Mesenchymal stem cell (in vitro differentiated cells and primary cell): ENCODE measurements around the gene GFOD2.
A peak's percentile ranks its signal among the peaks of the same experiment; 100 is the strongest.

Experiments used
- DNase-seq: peaks from one replicate; pipeline ENCODE4 v3.0.0-alpha.2; 2013
- H2AFZ ChIP-seq: one replicate; pipeline ENCODE4 v1.6.1; 2013; ENCODE audit warnings: low read depth, mild to moderate bottlenecking, control low read depth, inconsistent platforms, low read length, moderate library complexity
- H2AK5ac ChIP-seq: 2 replicates; pipeline ENCODE4 v1.6.1; 2013; ENCODE audit warnings: low read length, moderate library complexity, mild to moderate bottlenecking, inconsistent platforms; ENCODE audit not compliant: severe bottlenecking
- H2BK120ac ChIP-seq: one replicate; pipeline ENCODE4 v1.6.1; 2013; ENCODE audit warnings: low read depth, mild to moderate bottlenecking, inconsistent platforms, low read length, moderate library complexity
- H2BK12ac ChIP-seq, 2 experiments: one replicate each; pipeline ENCODE4 v1.6.1; 2013; ENCODE audit warnings: inconsistent platforms in 2 of 2, low read length in 2 of 2, mild to moderate bottlenecking in 2 of 2, moderate library complexity in 2 of 2, control low read depth in 1 of 2
- H2BK15ac ChIP-seq: one replicate; pipeline ENCODE4 v1.6.1; 2013; ENCODE audit warnings: mild to moderate bottlenecking, low read depth, inconsistent platforms; ENCODE audit not compliant: poor library complexity, severe bottlenecking
- H2BK5ac ChIP-seq: 2 replicates; pipeline ENCODE4 v1.6.1; 2013; ENCODE audit warnings: low read depth, mild to moderate bottlenecking, low read length, control low read depth, inconsistent platforms; ENCODE audit not compliant: poor library complexity, severe bottlenecking
- H3K14ac ChIP-seq, 2 experiments: one replicate each; pipeline ENCODE4 v1.6.1; 2013; ENCODE audit warnings: inconsistent platforms in 2 of 2, low read length in 2 of 2, control low read depth in 1 of 2, mild to moderate bottlenecking in 1 of 2, moderate library complexity in 1 of 2
- H3K18ac ChIP-seq, 2 experiments: one replicate each; pipeline ENCODE4 v1.6.1; 2013; ENCODE audit warnings: inconsistent platforms in 2 of 2, low read length in 2 of 2, control low read depth in 1 of 2, low read depth in 1 of 2, mild to moderate bottlenecking in 1 of 2
- H3K23ac ChIP-seq, 2 experiments: one replicate each; pipeline ENCODE4 v1.6.1; 2013; ENCODE audit warnings: inconsistent platforms in 2 of 2, low read length in 2 of 2, mild to moderate bottlenecking in 2 of 2, moderate library complexity in 2 of 2, control low read depth in 1 of 2
- H3K27ac ChIP-seq: 2 replicates; pipeline ENCODE4 v1.5.1; 2013; ENCODE audit warnings: mild to moderate bottlenecking, moderate library complexity, low read length, control low read depth, inconsistent platforms; ENCODE audit not compliant: poor library complexity, severe bottlenecking
- H3K27me3 ChIP-seq, 2 experiments: 2 replicates each; pipeline versions ENCODE4 v1.6.1 to v1.7.0; 2013; ENCODE audit warnings: low read length in 2 of 2, mild to moderate bottlenecking in 2 of 2, moderate library complexity in 2 of 2, control low read depth in 1 of 2, inconsistent platforms in 1 of 2; ENCODE audit not compliant: control insufficient read depth in 1 of 2, insufficient read depth in 1 of 2
- H3K36me3 ChIP-seq, 2 experiments: 2 replicates each; pipeline versions ENCODE4 v1.6.1 to v1.7.0; 2013; ENCODE audit warnings: low read length in 2 of 2, control low read depth in 1 of 2, inconsistent platforms in 1 of 2, low read depth in 1 of 2, mild to moderate bottlenecking in 1 of 2; ENCODE audit not compliant: insufficient read depth in 2 of 2, control insufficient read depth in 1 of 2
- H3K4ac ChIP-seq, 2 experiments: one replicate each; pipeline ENCODE4 v1.6.1; 2013; ENCODE audit warnings: inconsistent platforms in 2 of 2, low read length in 2 of 2, mild to moderate bottlenecking in 2 of 2, moderate library complexity in 2 of 2, control low read depth in 1 of 2, low read depth in 1 of 2
- H3K4me1 ChIP-seq: 2 replicates; pipeline ENCODE4 v1.6.1; 2013; ENCODE audit warnings: low read depth, low read length, control low read depth; ENCODE audit not compliant: control insufficient read depth, insufficient read depth
- H3K4me2 ChIP-seq: 2 replicates; pipeline ENCODE4 v1.6.1; 2013; ENCODE audit warnings: low read length, mild to moderate bottlenecking, inconsistent platforms; ENCODE audit not compliant: poor library complexity, severe bottlenecking
- H3K4me3 ChIP-seq, 2 experiments: 2 replicates each; pipeline versions ENCODE4 v1.5.1 to v1.7.0; 2013; ENCODE audit warnings: low read length in 2 of 2, mild to moderate bottlenecking in 2 of 2, control low read depth in 1 of 2, low read depth in 1 of 2; ENCODE audit not compliant: insufficient read depth in 1 of 2
- H3K79me1 ChIP-seq: replicated peaks from 2 replicates; pipeline ENCODE4 v1.6.1; 2013; ENCODE audit warnings: mild to moderate bottlenecking, control low read depth, low read length, inconsistent platforms; ENCODE audit not compliant: poor library complexity, severe bottlenecking
- H3K9ac ChIP-seq: 2 replicates; pipeline ENCODE4 v1.7.0; 2013; ENCODE audit warnings: mild to moderate bottlenecking, low read length, moderate library complexity
- H3K9me3 ChIP-seq: 2 replicates; pipeline ENCODE4 v1.7.0; 2013; ENCODE audit warnings: mild to moderate bottlenecking, low read length; ENCODE audit not compliant: control insufficient read depth
- H4K8ac ChIP-seq: one replicate; pipeline ENCODE4 v1.6.1; 2013; ENCODE audit warnings: inconsistent platforms, mild to moderate bottlenecking, low read length, moderate library complexity
- H4K91ac ChIP-seq: one replicate; pipeline ENCODE4 v1.6.1; 2013; ENCODE audit warnings: mild to moderate bottlenecking, low read length, inconsistent platforms
- WGBS: methylation state at CpG from one replicate; pipeline ENCODE4 v1.1.7; 2013; ENCODE audit warnings: mixed read lengths; 5-methylcytosine and 5-hydroxymethylcytosine counted together

GFOD2 gene

GRCh38 chr16:67713647-67714273 is 5.4 kb downstream of the GFOD2 start:
- H3K79me1 ChIP-seq, result peaks cover 18% of the 10 kb centered on the region
- H2BK12ac ChIP-seq, result no peak overlapping the region
- no peak overlapping the region for H2AK5ac ChIP-seq
- no peak overlapping the region for H3K14ac ChIP-seq
- no peak overlapping the region for H3K4me3 ChIP-seq
- H3K23ac ChIP-seq, result no peak overlapping the region
- H4K91ac ChIP-seq, result no peak overlapping the region
- no peak overlapping the region for H3K4me2 ChIP-seq
- WGBS, result 89% methylated on average over 5 of the region's 5 CpGs
- H3K4me1 ChIP-seq, result peaks cover 2% of the 10 kb centered on the region
- H2BK5ac ChIP-seq, result no peak overlapping the region
- H3K27me3 ChIP-seq, result no peaks in the 10 kb centered on the region
- no peak overlapping the region for H3K27ac ChIP-seq
- no peak overlapping the region for H4K8ac ChIP-seq
- no peak overlapping the region for H3K4ac ChIP-seq
- no peak overlapping the region for H2AFZ ChIP-seq
- H3K18ac ChIP-seq, result no peak overlapping the region
- H2BK15ac ChIP-seq, result no peak overlapping the region
- no peaks in the 10 kb centered on the region for H3K9me3 ChIP-seq
- no peak overlapping the region for H3K9ac ChIP-seq
- no peak for DNase-seq
- H2BK120ac ChIP-seq, result no peak overlapping the region
- H3K36me3 ChIP-seq, result peaks cover 0 to 7% of the 10 kb centered on the region in 2 experiments

GRCh38 chr16:67710607-67711006 is 8.5 kb downstream of the GFOD2 start:
- Histone ChIP-seq H4K8ac (no peak overlapping the region), H3K9me3 (no peaks in the 10 kb centered on the region), H3K79me1 (peaks cover 19% of the 10 kb centered on the region), H2AFZ (no peak overlapping the region), H3K4ac (no peak overlapping the region), H3K14ac (no peak overlapping the region), H4K91ac (no peak overlapping the region), H3K18ac (no peak overlapping the region), H3K4me1 (no peaks in the 10 kb centered on the region), H3K4me3 (no peak overlapping the region), H3K4me2 (no peak overlapping the region), H3K9ac (no peak overlapping the region), H2BK12ac (no peak overlapping the region), H3K36me3 (no peaks in the 10 kb centered on the region), H3K27me3 (no peaks in the 10 kb centered on the region), H3K23ac (no peak overlapping the region), H2BK120ac (no peak overlapping the region), H2AK5ac (no peak overlapping the region), H3K27ac (no peak overlapping the region), H2BK5ac (no peak overlapping the region), H2BK15ac (no peak overlapping the region)
- DNase-seq, result no peak
- 89% methylated on average over 6 of the region's 6 CpGs for WGBS

GRCh38 chr16:67709050-67709449 is 10.1 kb downstream of the GFOD2 start:
- H2AFZ ChIP-seq, result no peak overlapping the region
- WGBS, result 100% methylated on average over 1 of the region's 1 CpG

GRCh38 chr16:67708368-67708771 is 10.7 kb downstream of the GFOD2 start:
- Histone ChIP-seq H3K4me1 (no peaks in the 10 kb centered on the region), H2BK120ac (no peak overlapping the region), H2BK5ac (no peak overlapping the region), H3K27me3 (no peaks in the 10 kb centered on the region), H3K36me3 (peaks cover 0 to 4% of the 10 kb centered on the region in 2 experiments), H4K91ac (no peak overlapping the region), H3K4me2 (no peak overlapping the region), H3K14ac (no peak overlapping the region), H2BK12ac (no peak overlapping the region), H3K4ac (no peak overlapping the region), H2AFZ (no peak overlapping the region), H3K4me3 (peak overlapping the region in 1 of 2 experiments; percentile 39), H3K27ac (no peak overlapping the region), H3K23ac (peak overlapping the region in 1 of 2 experiments; percentile 48), H2BK15ac (no peak overlapping the region), H3K9ac (no peak overlapping the region), H3K9me3 (no peaks in the 10 kb centered on the region), H2AK5ac (no peak overlapping the region), H4K8ac (no peak overlapping the region), H3K79me1 (peaks cover 19% of the 10 kb centered on the region), H3K18ac (no peak overlapping the region)
- DNase-seq, result no peak
- 79% methylated on average over 2 of the region's 2 CpGs for WGBS

More at GRCh38 chr16:67709050-67709449, 10.1 kb downstream of the GFOD2 start:
- H3K9ac ChIP-seq, result no peak overlapping the region
- H4K91ac ChIP-seq, result no peak overlapping the region
- no peaks in the 10 kb centered on the region for H3K4me1 ChIP-seq
- no peak overlapping the region for H2BK15ac ChIP-seq
- no peak overlapping the region for H3K18ac ChIP-seq
- H2BK12ac ChIP-seq, result no peak overlapping the region
- H2BK120ac ChIP-seq, result no peak overlapping the region
- no peak overlapping the region for H3K14ac ChIP-seq
- H3K36me3 ChIP-seq, result peaks cover 0 to 4% of the 10 kb centered on the region in 2 experiments
- no peak overlapping the region for H2AK5ac ChIP-seq
- no peak overlapping the region for H4K8ac ChIP-seq
- H3K4ac ChIP-seq, result no peak overlapping the region
- no peak overlapping the region for H3K4me2 ChIP-seq
- H3K4me3 ChIP-seq, result no peak overlapping the region
- H3K27me3 ChIP-seq, result no peaks in the 10 kb centered on the region
- no peak for DNase-seq
- H3K79me1 ChIP-seq, result peaks cover 22% of the 10 kb centered on the region
- H2BK5ac ChIP-seq, result no peak overlapping the region
- H3K23ac ChIP-seq, result no peak overlapping the region
- no peaks in the 10 kb centered on the region for H3K9me3 ChIP-seq
- H3K27ac ChIP-seq, result no peak overlapping the region
